GM12891 (cell line): ENCODE data around the gene KCNMA1.

ENCODE experiments used
- POLR2A ChIP-seq: IDR thresholded peaks from 2 replicates; pipeline ENCODE4 v1.6.1; 2011; ENCODE audit warnings: low read depth, low read length, control low read depth
- POLR2AphosphoS5 ChIP-seq: IDR thresholded peaks from 2 replicates; pipeline ENCODE4 v1.6.1; 2011; ENCODE audit warnings: low read depth, low read length, control low read depth
- SPI1 ChIP-seq: IDR thresholded peaks from 2 replicates; pipeline ENCODE4 v1.6.1; 2011; ENCODE audit warnings: low read depth, low read length, control low read depth
- TAF1 ChIP-seq: IDR thresholded peaks from 2 replicates; pipeline ENCODE4 v1.6.1; 2011; ENCODE audit warnings: low read depth, low read length, control low read depth

GRCh38 chr10:77300682-77301302 is 336.8 kb downstream of the KCNMA1 start:
- TF ChIP-seq POLR2A (no peak), POLR2AphosphoS5 (no peak), SPI1 (no peak), TAF1 (no peak)
